Mesenteric fat pad (tissue), 1 donor: ENCODE measurements around the gene PGAP2. TPM values are rescaled to one million over a fixed set of nuclear protein-coding genes. Genes with fewer than 3 reads are reported as not detected.
A peak's percentile ranks its signal among the peaks of the same experiment; 100 is the strongest.

Experiments used
- DNase-seq: peaks from one replicate; pipeline ENCODE4 v3.0.0-alpha.2; 2020; ENCODE audit warnings: low spot score
- total RNA-seq: library from RNA; stranded (reverse); fragmentation: NEBNext Ultra II Directional; extraction: Animal tissue kit (Norgen Biotek cat#: 25700); gene quantifications from one replicate; pipeline ENCODE4 v1.2.1, GENCODE V29; 2021
- donor health status: DM: yes; HTN: yes; CAD: no.

The PGAP2 gene
- total RNA-seq, 1 donor from 2014 or later, result 8.3 TPM

GRCh38 chr11:3831378-3832239, 23.2 kb downstream of the PGAP2 start:
- no peak for DNase-seq

- DNase-seq, result no peak
Observed at GRCh38 chr11:3832816-3833215, 24.5 kb downstream of the PGAP2 start.

GRCh38 chr11:3833449-3833848, 25.1 kb downstream of the PGAP2 start:
- no peak for DNase-seq

GRCh38 chr11:3834349-3834663, 25.9 kb downstream of the PGAP2 start:
- no peak for DNase-seq

GRCh38 chr11:3834664-3835461, 26.5 kb downstream of the PGAP2 start:
- DNase-seq, result no peak

- no peak for DNase-seq
Observed at GRCh38 chr11:3835751-3836150, 27.4 kb downstream of the PGAP2 start.

GRCh38 chr11:3836903-3837302, 28.5 kb downstream of the PGAP2 start:
- DNase-seq, result no peak

GRCh38 chr11:3837793-3838192, 29.4 kb downstream of the PGAP2 start:
- DNase-seq, result no peak

- DNase-seq, result no peak
Observed at GRCh38 chr11:3838504-3838903, 30.1 kb downstream of the PGAP2 start.

- DNase-seq, result no peak
Observed at GRCh38 chr11:3840004-3840869, 31.9 kb downstream of the PGAP2 start.

- DNase-seq, result peak; percentile 94
Observed at GRCh38 chr11:3840870-3841425, 32.6 kb downstream of the PGAP2 start, which contains the start of gene RHOG. TSS of gene RHOG (minus strand) at chr11:3840959. CDS start at chr11:3828138, 12,821 bp downstream.

- DNase-seq, result peak; percentile 94
Observed at GRCh38 chr11:3841426-3842350, 33.3 kb downstream of the PGAP2 start.

- no peak for DNase-seq
Observed at GRCh38 chr11:3843326-3843725, 35.0 kb downstream of the PGAP2 start.

GRCh38 chr11:3845246-3845645, 36.9 kb downstream of the PGAP2 start:
- no peak for DNase-seq

GRCh38 chr11:3845670-3846069, 37.3 kb downstream of the PGAP2 start:
- no peak for DNase-seq

GRCh38 chr11:3849297-3849874, 41.0 kb downstream of the PGAP2 start:
- DNase-seq, result no peak

- DNase-seq, result no peak
Observed at GRCh38 chr11:3853545-3853842, 45.1 kb downstream of the PGAP2 start.

- DNase-seq, result no peak
Observed at GRCh38 chr11:3853899-3854659, 45.7 kb downstream of the PGAP2 start.

GRCh38 chr11:3854660-3854976, 46.3 kb downstream of the PGAP2 start:
- DNase-seq, result no peak
